Neuronal stem cell (in vitro differentiated cells): ENCODE results near the gene IGFBP4.
"Not testable (repeated sequence)": the region's sequence is repeated elsewhere in the genome, so short reads cannot be mapped to it uniquely, and the experiment has no call there.

Source experiments
- DNase-seq: peaks from one replicate; pipeline ENCODE4 v3.0.0-alpha.2; 2013; ENCODE audit warnings: low spot score
- H2AFZ ChIP-seq: one replicate; pipeline ENCODE4 v1.6.1; 2013; ENCODE audit warnings: mild to moderate bottlenecking, low read length, inconsistent platforms
- H2AK5ac ChIP-seq: 2 replicates; pipeline ENCODE4 v1.6.1; 2013; ENCODE audit warnings: low read depth, mild to moderate bottlenecking, inconsistent platforms, low read length, moderate library complexity, mixed read lengths
- H2BK120ac ChIP-seq: 2 replicates; pipeline ENCODE4 v1.6.1; 2013; ENCODE audit warnings: low read depth, mild to moderate bottlenecking, inconsistent platforms, low read length, moderate library complexity, mixed read lengths
- H2BK12ac ChIP-seq: one replicate; pipeline ENCODE4 v1.6.1; 2013; ENCODE audit warnings: low read length, inconsistent platforms
- H2BK15ac ChIP-seq: 2 replicates; pipeline ENCODE4 v1.6.1; 2013; ENCODE audit warnings: mild to moderate bottlenecking, low read length, inconsistent platforms, mixed read lengths
- H2BK5ac ChIP-seq: one replicate; pipeline ENCODE4 v1.6.1; 2013; ENCODE audit warnings: inconsistent platforms, mild to moderate bottlenecking, low read length, moderate library complexity
- H3K14ac ChIP-seq: one replicate; pipeline ENCODE4 v1.6.1; 2013; ENCODE audit warnings: low read length, inconsistent platforms
- H3K18ac ChIP-seq: 2 replicates; pipeline ENCODE4 v1.6.1; 2013; ENCODE audit warnings: low read length, inconsistent platforms
- H3K23ac ChIP-seq: 2 replicates; pipeline ENCODE4 v1.6.1; 2013; ENCODE audit warnings: low read depth, mild to moderate bottlenecking, mixed read lengths, low read length, inconsistent platforms; ENCODE audit not compliant: poor library complexity
- H3K27ac ChIP-seq: replicated peaks from 3 replicates; pipeline ENCODE4 v1.5.1; 2013; ENCODE audit warnings: low read length, inconsistent platforms
- H3K27me3 ChIP-seq, 3 experiments: 2 replicates each; pipeline ENCODE4 v1.6.1; 2013; ENCODE audit warnings: low read length in 3 of 3, mild to moderate bottlenecking in 2 of 3, inconsistent platforms in 1 of 3, low read depth in 1 of 3, mixed read lengths in 1 of 3, moderate library complexity in 1 of 3; ENCODE audit not compliant: control insufficient read depth in 3 of 3, insufficient read depth in 3 of 3
- H3K36me3 ChIP-seq, 2 donors: replicated peaks in 1 of 2; 2 replicates each; pipeline ENCODE4 v1.6.1; 2013; ENCODE audit warnings: low read length in 2 of 2; ENCODE audit not compliant: control insufficient read depth in 2 of 2, insufficient read depth in 2 of 2
- H3K4ac ChIP-seq: 2 replicates; pipeline ENCODE4 v1.6.1; 2013; ENCODE audit warnings: inconsistent platforms, mild to moderate bottlenecking, low read length, moderate library complexity
- H3K4me1 ChIP-seq, 2 donors: 1 replicate in 1 of 2; 2 replicates in 1 of 2; pipeline ENCODE4 v1.6.1; 2013; ENCODE audit warnings: low read length in 2 of 2, low read depth in 1 of 2; ENCODE audit not compliant: control insufficient read depth in 2 of 2, insufficient read depth in 1 of 2
- H3K4me2 ChIP-seq: one replicate; pipeline ENCODE4 v1.6.1; 2013; ENCODE audit warnings: mild to moderate bottlenecking, low read length, inconsistent platforms; ENCODE audit not compliant: insufficient read depth, poor library complexity, severe bottlenecking
- H3K4me3 ChIP-seq, 2 donors: 2 replicates each; pipeline ENCODE4 v1.5.1; 2013; ENCODE audit warnings: low read length in 2 of 2, mild to moderate bottlenecking in 2 of 2, inconsistent platforms in 1 of 2, moderate library complexity in 1 of 2
- H3K79me1 ChIP-seq: one replicate; pipeline ENCODE4 v1.6.1; 2013; ENCODE audit warnings: low read depth, mild to moderate bottlenecking, inconsistent platforms, low read length, moderate library complexity
- H3K9ac ChIP-seq: one replicate; pipeline ENCODE4 v1.6.1; 2013; ENCODE audit warnings: mild to moderate bottlenecking, low read depth, low read length, inconsistent platforms; ENCODE audit not compliant: poor library complexity
- H3K9me3 ChIP-seq, 2 donors: replicated peaks in 1 of 2; 2 replicates each; pipeline versions ENCODE3 to v1.6.1; 2013; ENCODE audit warnings: low read length in 2 of 2, mild to moderate bottlenecking in 2 of 2, inconsistent platforms in 1 of 2, low read depth in 1 of 2, mixed read lengths in 1 of 2, moderate library complexity in 1 of 2; ENCODE audit not compliant: control insufficient read depth in 2 of 2, insufficient read depth in 1 of 2
- H4K8ac ChIP-seq: one replicate; pipeline ENCODE4 v1.6.1; 2013; ENCODE audit warnings: low read depth, mild to moderate bottlenecking, inconsistent platforms, low read length, moderate library complexity
- H4K91ac ChIP-seq: one replicate; pipeline ENCODE4 v1.6.1; 2013; ENCODE audit warnings: low read length, low read depth, mild to moderate bottlenecking, inconsistent platforms; ENCODE audit not compliant: poor library complexity
- WGBS, 2 donors: extraction: QIAGEN DNeasy Blood & Tissue Kit; methylation state at CpG; one replicate each; pipeline ENCODE4 v1.1.7; 2013; ENCODE audit warnings: missing lambda C conversion rate in 2 of 2, mixed read lengths in 1 of 2; ENCODE audit not compliant: insufficient read length in 2 of 2, insufficient replicate concordance in 1 of 2; ENCODE audit errors: extremely low coverage in 2 of 2; 5-methylcytosine and 5-hydroxymethylcytosine counted together

IGFBP4 gene

GRCh38 chr17:40412880-40413279 is 30.4 kb upstream of the IGFBP4 start:
- Histone ChIP-seq H3K4me2 (no peak overlapping the region), H2BK120ac (no peak overlapping the region), H2BK5ac (no peak overlapping the region), H3K4me1 (peaks cover 0 to 2% of the 10 kb centered on the region in 2 donors), H2BK12ac (no peak overlapping the region), H3K23ac (no peak overlapping the region), H4K8ac (no peak overlapping the region), H3K27me3 (no peaks in the 10 kb centered on the region), H2BK15ac (no peak overlapping the region), H3K9ac (no peak overlapping the region), H2AK5ac (no peak overlapping the region), H4K91ac (no peak overlapping the region), H3K18ac (no peak overlapping the region), H3K9me3 (no peaks in the 10 kb centered on the region), H3K4ac (no peak overlapping the region), H2AFZ (no peak overlapping the region), H3K79me1 (peaks cover 3% of the 10 kb centered on the region), H3K14ac (no peak overlapping the region), H3K36me3 (peaks cover 22 to 88% of the 10 kb centered on the region in 2 donors), H3K27ac (no peak overlapping the region), H3K4me3 (no peak overlapping the region)
- DNase-seq, result no peak

DNA sequence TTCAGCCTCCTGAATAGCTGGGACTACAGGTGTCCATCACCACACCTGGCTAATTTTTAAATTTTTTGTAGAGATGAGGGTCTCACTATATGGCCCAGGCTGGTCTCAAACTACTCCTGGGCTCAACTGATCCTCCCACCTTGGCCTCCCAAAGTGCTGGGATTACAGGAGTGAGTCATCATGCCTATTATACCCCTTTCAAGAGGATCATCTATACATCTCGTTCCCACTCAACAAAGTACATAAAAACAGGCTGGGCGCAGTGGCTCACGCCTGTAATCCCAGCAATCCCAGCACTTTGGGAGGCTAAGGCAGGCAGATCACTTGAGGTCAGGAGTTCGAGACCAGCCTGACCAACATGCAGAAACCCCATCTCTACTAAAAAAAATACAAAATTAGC is 28.9 kb upstream of the IGFBP4 start:
- not testable (repeated sequence) for H3K9me3 ChIP-seq
- no CpG with 5 or more reads among the region's 4 CpGs for WGBS, 2 donors

DNA sequence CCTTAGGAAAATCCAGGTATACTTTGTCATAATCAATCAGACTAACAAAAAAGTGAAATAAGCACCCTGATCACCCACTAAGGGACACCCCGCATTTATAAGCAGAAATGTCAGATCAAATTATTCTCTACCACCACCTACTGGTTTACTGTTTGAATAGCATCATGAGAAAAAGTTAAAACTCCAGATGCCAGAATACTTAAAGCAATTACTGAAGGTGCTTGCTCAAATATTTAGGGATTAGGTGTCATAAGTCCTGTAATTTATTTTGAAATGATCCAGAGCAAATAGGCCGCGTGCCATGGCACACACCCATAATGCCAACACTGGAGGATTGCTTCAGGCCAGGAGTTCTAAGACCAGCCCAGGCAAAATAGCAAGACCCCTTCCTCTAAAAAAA is 27.9 kb upstream of the IGFBP4 start:
- Histone ChIP-seq H3K27me3 (no peaks in the 10 kb centered on the region), H3K4me3 (no peak overlapping the region), H3K36me3 (peaks cover 11 to 63% of the 10 kb centered on the region in 2 donors), H3K14ac (no peak overlapping the region), H3K9me3 (no peaks in the 10 kb centered on the region), H3K23ac (no peak overlapping the region), H2BK120ac (no peak overlapping the region), H2AK5ac (no peak overlapping the region), H3K4ac (no peak overlapping the region), H2BK5ac (no peak overlapping the region), H3K4me1 (peaks cover 4 to 15% of the 10 kb centered on the region in 2 donors), H2BK15ac (no peak overlapping the region), H3K79me1 (peaks cover 3% of the 10 kb centered on the region), H3K27ac (no peak overlapping the region), H2AFZ (no peak overlapping the region), H3K18ac (no peak overlapping the region), H2BK12ac (no peak overlapping the region), H4K8ac (no peak overlapping the region), H3K4me2 (no peak overlapping the region), H4K91ac (no peak overlapping the region), H3K9ac (no peak overlapping the region)
- no CpG with 5 or more reads among the region's 3 CpGs for WGBS, 2 donors
- no peak for DNase-seq

More for the DNA sequence above, 28.9 kb upstream of the IGFBP4 start:
- not testable (repeated sequence) for H3K4ac ChIP-seq, H3K27ac ChIP-seq, H2AK5ac ChIP-seq, H2AFZ ChIP-seq, DNase-seq, H3K27me3 ChIP-seq, H3K4me1 ChIP-seq, H3K4me3 ChIP-seq, H2BK15ac ChIP-seq, H2BK5ac ChIP-seq, H3K4me2 ChIP-seq, H3K79me1 ChIP-seq, H2BK120ac ChIP-seq, H4K8ac ChIP-seq, H3K9ac ChIP-seq, H2BK12ac ChIP-seq, H3K23ac ChIP-seq, H3K14ac ChIP-seq, H3K18ac ChIP-seq, H4K91ac ChIP-seq
- peaks cover 17 to 74% of the 10 kb centered on the region in 2 donors for H3K36me3 ChIP-seq

DNA sequence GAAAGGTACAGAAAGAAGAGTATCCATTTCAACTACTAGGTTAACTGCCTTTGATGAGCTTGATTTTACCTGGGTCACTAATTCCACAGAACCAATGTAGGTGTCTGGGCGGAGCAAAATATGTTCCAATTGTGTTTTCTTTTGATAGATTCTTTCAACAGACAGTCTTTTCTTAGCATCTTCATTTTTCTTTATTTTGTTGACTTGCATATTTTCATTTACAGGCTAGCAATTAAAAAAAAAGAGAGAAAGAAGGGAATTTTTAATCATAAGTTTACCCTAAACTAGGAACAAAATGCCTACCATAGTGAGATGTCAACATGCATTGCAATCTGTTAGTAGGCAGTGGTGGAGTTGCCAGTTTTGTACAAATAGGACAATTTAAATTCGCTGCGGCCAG is 26.6 kb upstream of the IGFBP4 start:
- H3K4me1 ChIP-seq, result peaks cover 4 to 15% of the 10 kb centered on the region in 2 donors
- no peak overlapping the region for H2BK5ac ChIP-seq
- H2BK120ac ChIP-seq, result no peak overlapping the region
- no peaks in the 10 kb centered on the region for H3K9me3 ChIP-seq
- H4K8ac ChIP-seq, result no peak overlapping the region
- no peak overlapping the region for H3K4ac ChIP-seq
- H4K91ac ChIP-seq, result no peak overlapping the region
- H3K23ac ChIP-seq, result no peak overlapping the region
- H3K4me2 ChIP-seq, result peak overlapping the region; percentile 71
- H2BK15ac ChIP-seq, result no peak overlapping the region
- no peak overlapping the region for H3K14ac ChIP-seq
- H3K36me3 ChIP-seq, result peaks cover 9 to 51% of the 10 kb centered on the region in 2 donors
- no peak overlapping the region for H2AFZ ChIP-seq
- H3K9ac ChIP-seq, result no peak overlapping the region
- no peaks in the 10 kb centered on the region for H3K27me3 ChIP-seq
- no peak overlapping the region for H2AK5ac ChIP-seq
- no peak for DNase-seq
- peak overlapping the region; percentile 82 to 95 for H3K4me3 ChIP-seq
- WGBS, 2 donors, result no CpG with 5 or more reads among the region's 3 CpGs
- H2BK12ac ChIP-seq, result no peak overlapping the region
- no peak overlapping the region for H3K18ac ChIP-seq
- no peak overlapping the region for H3K27ac ChIP-seq
- H3K79me1 ChIP-seq, result peaks cover 3% of the 10 kb centered on the region
